Gastrocnemius medialis (tissue), 4 donors: ENCODE results near the gene PROCA1.

Experiments used
- POLR2A ChIP-seq, 2 donors: fragments of 450-650 bp; IDR thresholded peaks; one replicate each; pipeline ENCODE4 v1.6.1; 2017; ENCODE audit warnings: antibody characterized with exemption in 2 of 2, mild to moderate bottlenecking in 2 of 2, moderate library complexity in 2 of 2
- TF ChIP-seq, protein P1 (sequence below), 5 experiments: fragments of 450-650 bp in 3 of 5; fragments of 200-600 bp in 2 of 5; sonication (generic) in 2 of 5; IDR thresholded peaks in 4 of 5; conservative IDR thresholded peaks in 1 of 5; 1 replicate in 4 of 5; 2 replicates in 1 of 5; pipeline ENCODE4 v1.5.1; 2016 to 2019; ENCODE audit warnings: antibody characterized with exemption in 5 of 5, mild to moderate bottlenecking in 3 of 5, moderate library complexity in 3 of 5

- TF ChIP-seq, protein P1, sequence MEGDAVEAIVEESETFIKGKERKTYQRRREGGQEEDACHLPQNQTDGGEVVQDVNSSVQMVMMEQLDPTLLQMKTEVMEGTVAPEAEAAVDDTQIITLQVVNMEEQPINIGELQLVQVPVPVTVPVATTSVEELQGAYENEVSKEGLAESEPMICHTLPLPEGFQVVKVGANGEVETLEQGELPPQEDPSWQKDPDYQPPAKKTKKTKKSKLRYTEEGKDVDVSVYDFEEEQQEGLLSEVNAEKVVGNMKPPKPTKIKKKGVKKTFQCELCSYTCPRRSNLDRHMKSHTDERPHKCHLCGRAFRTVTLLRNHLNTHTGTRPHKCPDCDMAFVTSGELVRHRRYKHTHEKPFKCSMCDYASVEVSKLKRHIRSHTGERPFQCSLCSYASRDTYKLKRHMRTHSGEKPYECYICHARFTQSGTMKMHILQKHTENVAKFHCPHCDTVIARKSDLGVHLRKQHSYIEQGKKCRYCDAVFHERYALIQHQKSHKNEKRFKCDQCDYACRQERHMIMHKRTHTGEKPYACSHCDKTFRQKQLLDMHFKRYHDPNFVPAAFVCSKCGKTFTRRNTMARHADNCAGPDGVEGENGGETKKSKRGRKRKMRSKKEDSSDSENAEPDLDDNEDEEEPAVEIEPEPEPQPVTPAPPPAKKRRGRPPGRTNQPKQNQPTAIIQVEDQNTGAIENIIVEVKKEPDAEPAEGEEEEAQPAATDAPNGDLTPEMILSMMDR (IDR thresholded peaks at IDR 0.05 in 4 of 5, conservative IDR thresholded peaks at IDR 0.05 in 1 of 5), result no peak
- TF ChIP-seq POLR2A (IDR thresholded peaks at IDR 0.05), result no peak
Observed at GRCh38 chr17:28737316-28737715, 25.6 kb upstream of the PROCA1 start.
